MCF 10A (cell line): ENCODE results near the gene ZNF679. TPM values are rescaled to one million over a fixed set of nuclear protein-coding genes. Genes with fewer than 3 reads are reported as not detected.
"Not testable (repeated sequence)": the region's sequence is repeated elsewhere in the genome, so short reads cannot be mapped to it uniquely, and the experiment has no call there.

Experiments
- Bru-seq: library from RNA; stranded (reverse); fragments of 400-500 nt; gene quantifications from one replicate; lab custom pipeline; 2021; lab: Mats Ljungman, UMichigan
- BruChase-seq, 2 experiments: library from RNA; stranded (reverse); fragments of 400-500 nt; gene quantifications; one replicate each; lab custom pipeline; 2021; lab: Mats Ljungman, UMichigan
- BruUV-seq: library from RNA; stranded (reverse); fragments of 400-500 nt; replicated peaks from 2 replicates; lab custom pipeline; 2021; lab: Mats Ljungman, UMichigan
- CTCF ChIA-PET: fragments of 300-600 bp; sonication (Branson Sonifier 250); formaldehyde crosslinking; extraction: SDS; loops from one replicate; lab custom pipeline; 2021; ENCODE audit warnings: antibody characterized with exemption, inconsistent platforms; lab: Yijun Ruan, JAX
- POLR2A ChIA-PET: fragments of 300-600, 350-650 bp; sonication (Branson Sonifier 250); formaldehyde crosslinking; extraction: SDS; loops from one replicate; lab custom pipeline; 2020; ENCODE audit warnings: antibody characterized with exemption, inconsistent platforms; lab: Yijun Ruan, JAX
- DNase-seq: peaks from one replicate; pipeline ENCODE4 v3.0.0-alpha.2; 2018; ENCODE audit not compliant: unreplicated experiment
- H3K27ac Mint-ChIP-seq: one replicate; pipeline ENCODE4 v1.8.0; 2022; ENCODE audit warnings: mild to moderate bottlenecking, low read depth, mixed read lengths; ENCODE audit not compliant: unreplicated experiment
- H3K27me3 Mint-ChIP-seq: one replicate; pipeline ENCODE4 v1.8.0; 2022; ENCODE audit warnings: mixed read lengths; ENCODE audit not compliant: insufficient read depth, unreplicated experiment
- H3K36me3 Mint-ChIP-seq: one replicate; pipeline ENCODE4 v1.8.0; 2022; ENCODE audit warnings: mild to moderate bottlenecking, moderate library complexity, mixed read lengths; ENCODE audit not compliant: insufficient read depth, unreplicated experiment
- H3K4me1 Mint-ChIP-seq: one replicate; pipeline ENCODE4 v1.8.0; 2022; ENCODE audit warnings: mixed read lengths; ENCODE audit not compliant: insufficient read depth, unreplicated experiment
- H3K4me3 Mint-ChIP-seq: one replicate; pipeline ENCODE4 v1.8.0; 2022; ENCODE audit warnings: mild to moderate bottlenecking, moderate library complexity, mixed read lengths; ENCODE audit not compliant: unreplicated experiment
- H3K9me3 Mint-ChIP-seq: one replicate; pipeline ENCODE4 v1.8.0; 2022; ENCODE audit warnings: mixed read lengths; ENCODE audit not compliant: unreplicated experiment
- CTCF ChIP-seq: fragments of 200-600 bp; IDR thresholded peaks from one replicate; pipeline ENCODE4 v1.8.0; 2022; ENCODE audit warnings: antibody characterized with exemption, mild to moderate bottlenecking; ENCODE audit not compliant: unreplicated experiment
- intact Hi-C: fragments of 100-400 bp; cut with micrococcal nuclease; formaldehyde crosslinking; loops from 2 replicates; pipeline ENCODE4 v1.14.1; 2022
- long read RNA-seq: library from polyadenylated mRNA; stranded (forward); transcript quantifications from one replicate; pipeline ENCODE4 v2.0.0, GENCODE V29; 2022
- total RNA-seq: library from RNA; stranded (reverse); gene quantifications from 2 replicates; pipeline ENCODE4 v1.2.3, GENCODE V29; 2022

ZNF679 gene
- not detected in 2 replicates for total RNA-seq
- not detected for Bru-seq, nascent RNA
- not detected for BruChase-seq, experiment 1, labeled RNA remaining after a 6-hour chase
- not detected for BruChase-seq, experiment 2, labeled RNA remaining after a 2-hour chase
- long read RNA-seq = 0 reads

- H3K4me1 Mint-ChIP-seq, H3K9me3 Mint-ChIP-seq, POLR2A ChIA-PET, H3K27me3 Mint-ChIP-seq, DNase-seq, H3K36me3 Mint-ChIP-seq, H3K4me3 Mint-ChIP-seq, BruUV-seq, intact Hi-C loops, H3K27ac Mint-ChIP-seq, CTCF ChIA-PET: not testable (repeated sequence)
These were observed at the start of gene ZNF679 for GRCh38 chr7:64228174-64228573. Gene ZNF679 (plus strand): TSS chr7:64228474. CDS start chr7:64249118, 20,644 bp downstream.

- H3K4me1 Mint-ChIP-seq = no peaks in the 10 kb centered on the region
- peaks cover 25% of the 10 kb centered on the region for H3K9me3 Mint-ChIP-seq
- ChIA-PET POLR2A (no interaction called here), CTCF (no interaction called here)
- peak; percentile 2 for DNase-seq
- peak; percentile 11 for TF ChIP-seq CTCF
- H3K27me3 Mint-ChIP-seq = no peaks in the 10 kb centered on the region
- no TSS peak for BruUV-seq
- intact Hi-C loops = no loop called here
- H3K27ac Mint-ChIP-seq = no peak overlapping the region
- no peaks in the 10 kb centered on the region for H3K36me3 Mint-ChIP-seq
- H3K4me3 Mint-ChIP-seq = no peak overlapping the region
These were observed 47.3 kb upstream of the ZNF679 start for GRCh38 chr7:64180989-64181388.

- H3K4me1 Mint-ChIP-seq = no peaks in the 10 kb centered on the region
- H3K27me3 Mint-ChIP-seq = no peaks in the 10 kb centered on the region
- BruUV-seq = no TSS peak
- ChIA-PET POLR2A (no interaction called here), CTCF (interaction anchor here (0.6 kb wide), 1 partner anchor 1047 kb away, joined by 5 read pairs; no protein-coding TSS in a partner anchor)
- TF ChIP-seq CTCF = no peak
- H3K36me3 Mint-ChIP-seq = no peaks in the 10 kb centered on the region
- intact Hi-C loops = no loop called here
- H3K27ac Mint-ChIP-seq = no peak overlapping the region
- peaks cover 25% of the 10 kb centered on the region for H3K9me3 Mint-ChIP-seq
- DNase-seq = no peak
- no peak overlapping the region for H3K4me3 Mint-ChIP-seq
These were observed 46.7 kb upstream of the ZNF679 start for GRCh38 chr7:64181586-64181985.

- no peak for DNase-seq
- Mint-ChIP-seq H3K9me3 (peaks cover 25% of the 10 kb centered on the region), H3K36me3 (no peaks in the 10 kb centered on the region), H3K4me1 (no peaks in the 10 kb centered on the region), H3K4me3 (no peak overlapping the region), H3K27me3 (no peaks in the 10 kb centered on the region), H3K27ac (no peak overlapping the region)
- no TSS peak for BruUV-seq
- intact Hi-C loops = no loop called here
- no peak for TF ChIP-seq CTCF
- CTCF ChIA-PET = interaction anchor here (0.6 kb wide), 2 partner anchors 562 to 1048 kb away, joined by 3 to 5 read pairs; no protein-coding TSS in a partner anchor
- POLR2A ChIA-PET = no interaction called here
These were observed 46.1 kb upstream of the ZNF679 start for GRCh38 chr7:64182036-64182790.
